Panc1 (cell line): ENCODE data around the gene SPART. TPM values are rescaled to one million over a fixed set of nuclear protein-coding genes. Genes with fewer than 3 reads are reported as not detected.

ENCODE experiments used
- ATAC-seq: fragments of 200-7000 bp; cut with Tn5 transposase; 2 replicates; pipeline ENCODE4 v1.9.1; 2020; ENCODE audit warnings: mild to moderate bottlenecking, moderate library complexity
- BruUV-seq: library from RNA; stranded (reverse); fragments of 400-500 nt; replicated peaks from 2 replicates; lab custom pipeline; 2021; lab: Mats Ljungman, UMichigan
- CTCF ChIA-PET: fragments of 300-600 bp; sonication (Branson Sonifier 250); formaldehyde crosslinking; loops from one replicate; lab custom pipeline; 2022; ENCODE audit warnings: antibody characterized with exemption; lab: Charles Lee
- POLR2A ChIA-PET: fragments of 300-600 bp; sonication (Branson Sonifier 250); formaldehyde crosslinking; loops from one replicate; lab custom pipeline; 2022; ENCODE audit warnings: antibody characterized with exemption; lab: Charles Lee
- DNase-seq: peaks from one replicate; pipeline ENCODE4 v3.0.0-alpha.2; 2010; ENCODE audit warnings: low read depth, low spot score
- H3K27ac ChIP-seq: 2 replicates; pipeline ENCODE4 v1.5.1; 2011; ENCODE audit warnings: mild to moderate bottlenecking, low read length, inconsistent platforms
- H3K27me3 ChIP-seq: fragments of 200-500 bp; sonication (Bioruptor generic); 2 replicates; pipeline ENCODE4 v1.6.0; 2014; ENCODE audit warnings: low read length, inconsistent platforms; ENCODE audit not compliant: control insufficient read depth, insufficient read depth
- H3K36me3 ChIP-seq: fragments of 200-500 bp; sonication (Bioruptor generic); 2 replicates; pipeline ENCODE4 v1.5.1; 2014; ENCODE audit warnings: inconsistent platforms, mild to moderate bottlenecking, low read length, moderate library complexity; ENCODE audit not compliant: control insufficient read depth, insufficient read depth
- H3K4me1 ChIP-seq: 2 replicates; pipeline ENCODE4 v1.5.1; 2011; ENCODE audit warnings: inconsistent platforms, mild to moderate bottlenecking, low read length, moderate library complexity; ENCODE audit not compliant: control insufficient read depth, insufficient read depth
- H3K4me3 ChIP-seq, 2 experiments: 2 replicates each; pipeline ENCODE4 v1.5.1; 2011 to 2012; ENCODE audit warnings: low read depth in 2 of 2, low read length in 2 of 2, mild to moderate bottlenecking in 2 of 2, inconsistent platforms in 1 of 2, moderate library complexity in 1 of 2
- H3K9me3 ChIP-seq: fragments of 200-500 bp; sonication (Bioruptor generic); 2 replicates; pipeline ENCODE4 v1.5.1; 2014; ENCODE audit warnings: low read depth, mild to moderate bottlenecking, inconsistent platforms, low read length, moderate library complexity; ENCODE audit not compliant: control insufficient read depth, insufficient read depth
- CTCF ChIP-seq: fragments of 450-650 bp; IDR thresholded peaks from 2 replicates; pipeline ENCODE4 v1.5.1; 2017; ENCODE audit warnings: mild to moderate bottlenecking
- POLR2AphosphoS5 ChIP-seq: IDR thresholded peaks from 2 replicates; pipeline ENCODE4 v1.6.1; 2012; ENCODE audit warnings: mild to moderate bottlenecking, low read depth, low read length, moderate library complexity
- SIN3A ChIP-seq: IDR thresholded peaks from 2 replicates; pipeline ENCODE4 v1.6.1; 2012; ENCODE audit warnings: low read depth, mild to moderate bottlenecking, low read length, moderate library complexity, borderline replicate concordance; ENCODE audit not compliant: insufficient read depth
- TCF7L2 ChIP-seq: IDR thresholded peaks from 2 replicates; pipeline ENCODE4 v1.6.1; 2011; ENCODE audit warnings: mild to moderate bottlenecking, low read depth, low read length, inconsistent platforms
- in situ Hi-C: cut with HindIII; loops from 2 replicates; pipeline ENCODE4 v1.10.0; 2016; ENCODE audit warnings: low sequenced_read_pairs, low pct_unique_long_range_greater_than_20kb
- intact Hi-C: fragments of 100-400 bp; cut with micrococcal nuclease; formaldehyde crosslinking; loops from one replicate; pipeline ENCODE4 v1.10.0; 2022; ENCODE audit not compliant: unreplicated experiment
- total RNA-seq: library from RNA; stranded (reverse); gene quantifications from one replicate; pipeline ENCODE4 v1.2.1, GENCODE V29; 2021; ENCODE audit not compliant: unreplicated experiment
- TF ChIP-seq, protein P1 (sequence below), 2 experiments: IDR thresholded peaks; 2 replicates each; pipeline ENCODE4 v1.6.1; 2011 to 2012; ENCODE audit warnings: low read depth in 2 of 2, control low read depth in 1 of 2, low read length in 1 of 2, mild to moderate bottlenecking in 1 of 2, moderate library complexity in 1 of 2; ENCODE audit not compliant: insufficient read depth in 1 of 2

Gene SPART
- total RNA-seq, 1 experiment from 2014 or later: 38.9 TPM

GRCh38 chr13:36369268-36370107, 23.3 kb upstream of the SPART start:
- no peak overlapping the region for H3K4me3 ChIP-seq
- intact Hi-C loops: no loop called here
- CTCF ChIA-PET: no interaction called here

DNA sequence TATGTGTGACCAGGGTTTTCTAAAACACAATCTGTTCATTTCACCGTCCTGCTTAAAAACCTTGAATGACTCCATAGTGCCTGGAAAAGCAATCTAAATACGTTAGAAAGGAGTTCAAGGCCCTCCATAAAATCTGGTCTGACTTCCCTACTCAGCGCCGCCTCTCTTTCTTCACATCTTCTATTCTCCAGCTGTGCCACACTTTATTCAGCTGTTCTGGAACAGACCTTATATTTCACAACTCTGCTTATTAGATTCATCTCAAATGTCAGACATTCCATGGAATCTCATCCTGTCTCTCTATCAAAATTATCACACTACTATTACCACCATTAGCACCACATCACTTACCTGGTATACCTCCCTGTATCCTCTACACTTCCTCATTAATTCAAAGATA, 19.8 kb upstream of the SPART start:
- intact Hi-C loops (no loop called here), in situ Hi-C loops (no loop called here)
- POLR2A ChIA-PET: no interaction called here
- DNase-seq: no peak
- Histone ChIP-seq H3K36me3 (no peaks in the 10 kb centered on the region), H3K27ac (no peak overlapping the region), H3K27me3 (no peaks in the 10 kb centered on the region), H3K9me3 (no peaks in the 10 kb centered on the region), H3K4me3 (no peak overlapping the region), H3K4me1 (no peaks in the 10 kb centered on the region)
- ATAC-seq: no peak
- CTCF ChIA-PET: no interaction called here
- no TSS peak for BruUV-seq
- no peak for TF ChIP-seq CTCF
- TF ChIP-seq, protein P1, sequence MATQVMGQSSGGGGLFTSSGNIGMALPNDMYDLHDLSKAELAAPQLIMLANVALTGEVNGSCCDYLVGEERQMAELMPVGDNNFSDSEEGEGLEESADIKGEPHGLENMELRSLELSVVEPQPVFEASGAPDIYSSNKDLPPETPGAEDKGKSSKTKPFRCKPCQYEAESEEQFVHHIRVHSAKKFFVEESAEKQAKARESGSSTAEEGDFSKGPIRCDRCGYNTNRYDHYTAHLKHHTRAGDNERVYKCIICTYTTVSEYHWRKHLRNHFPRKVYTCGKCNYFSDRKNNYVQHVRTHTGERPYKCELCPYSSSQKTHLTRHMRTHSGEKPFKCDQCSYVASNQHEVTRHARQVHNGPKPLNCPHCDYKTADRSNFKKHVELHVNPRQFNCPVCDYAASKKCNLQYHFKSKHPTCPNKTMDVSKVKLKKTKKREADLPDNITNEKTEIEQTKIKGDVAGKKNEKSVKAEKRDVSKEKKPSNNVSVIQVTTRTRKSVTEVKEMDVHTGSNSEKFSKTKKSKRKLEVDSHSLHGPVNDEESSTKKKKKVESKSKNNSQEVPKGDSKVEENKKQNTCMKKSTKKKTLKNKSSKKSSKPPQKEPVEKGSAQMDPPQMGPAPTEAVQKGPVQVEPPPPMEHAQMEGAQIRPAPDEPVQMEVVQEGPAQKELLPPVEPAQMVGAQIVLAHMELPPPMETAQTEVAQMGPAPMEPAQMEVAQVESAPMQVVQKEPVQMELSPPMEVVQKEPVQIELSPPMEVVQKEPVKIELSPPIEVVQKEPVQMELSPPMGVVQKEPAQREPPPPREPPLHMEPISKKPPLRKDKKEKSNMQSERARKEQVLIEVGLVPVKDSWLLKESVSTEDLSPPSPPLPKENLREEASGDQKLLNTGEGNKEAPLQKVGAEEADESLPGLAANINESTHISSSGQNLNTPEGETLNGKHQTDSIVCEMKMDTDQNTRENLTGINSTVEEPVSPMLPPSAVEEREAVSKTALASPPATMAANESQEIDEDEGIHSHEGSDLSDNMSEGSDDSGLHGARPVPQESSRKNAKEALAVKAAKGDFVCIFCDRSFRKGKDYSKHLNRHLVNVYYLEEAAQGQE (IDR thresholded peaks at IDR 0.05; ENCODE audit: insufficient read depth in 1 of 2, low read depth in 2 of 2, low read length in 1 of 2): no peak
- no peak for TF ChIP-seq SIN3A
- no peak for TF ChIP-seq TCF7L2
- TF ChIP-seq POLR2AphosphoS5: no peak

More at GRCh38 chr13:36369268-36370107, 23.3 kb upstream of the SPART start:
- Histone ChIP-seq H3K27me3 (no peaks in the 10 kb centered on the region), H3K9me3 (no peaks in the 10 kb centered on the region), H3K4me1 (no peaks in the 10 kb centered on the region), H3K36me3 (no peaks in the 10 kb centered on the region), H3K27ac (no peak overlapping the region)
- DNase-seq (no peak), ATAC-seq (no peak)
- BruUV-seq: no TSS peak
- in situ Hi-C loops: no loop called here
- POLR2A ChIA-PET: no interaction called here
- no peak for TF ChIP-seq TCF7L2
- TF ChIP-seq, protein P1 (IDR thresholded peaks at IDR 0.05; ENCODE audit: insufficient read depth in 1 of 2, low read depth in 2 of 2, low read length in 1 of 2): no peak
- TF ChIP-seq SIN3A: no peak
- no peak for TF ChIP-seq CTCF
- TF ChIP-seq POLR2AphosphoS5: no peak
